GM12872 (cell line): ENCODE data around the gene TET1.

Source experiments
- CTCF ChIP-seq: IDR thresholded peaks from 3 replicates; pipeline ENCODE4 v1.5.1; 2011; ENCODE audit warnings: low read depth, mild to moderate bottlenecking, low read length, moderate library complexity; ENCODE audit not compliant: insufficient read depth

The TET1 gene

DNA sequence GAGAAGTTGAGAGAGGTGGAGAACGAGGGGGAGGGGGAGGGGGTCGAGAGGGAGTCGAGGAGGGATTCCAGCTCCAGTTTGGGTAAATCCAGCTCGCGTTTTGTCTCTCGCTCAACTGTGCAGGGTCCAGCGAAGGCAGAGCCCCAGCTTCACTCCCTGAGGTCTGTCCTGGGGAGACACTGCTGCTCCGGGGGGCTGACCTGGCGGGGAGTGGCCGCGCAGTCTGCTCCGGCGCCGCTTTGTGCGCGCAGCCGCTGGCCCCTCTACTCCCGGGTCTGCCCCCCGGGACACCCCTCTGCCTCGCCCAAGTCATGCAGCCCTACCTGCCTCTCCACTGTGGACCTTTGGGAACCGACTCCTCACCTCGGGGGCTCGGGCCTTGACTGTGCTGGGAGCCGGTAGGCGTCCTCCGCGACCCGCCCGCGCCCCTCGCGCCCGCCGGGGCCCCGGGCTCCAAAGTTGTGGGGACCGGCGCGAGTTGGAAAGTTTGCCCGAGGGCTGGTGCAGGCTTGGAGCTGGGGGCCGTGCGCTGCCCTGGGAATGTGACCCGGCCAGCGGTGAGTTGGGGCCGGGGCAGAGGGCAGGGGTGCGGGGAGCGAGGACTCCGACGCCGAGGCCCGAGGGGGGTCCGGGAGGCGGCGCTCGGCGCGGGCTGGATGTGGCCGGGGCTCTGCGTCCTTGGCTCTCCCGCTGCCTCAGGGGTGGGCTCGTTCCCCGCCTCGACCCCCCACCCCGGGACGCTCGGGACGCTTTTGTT is at the start of gene TET1:
TET1 (plus strand) TSS at position 152 of the 757 bp plus-strand sequence. CDS start 12,002 bp downstream, outside the sequence.
- TF ChIP-seq CTCF = no peak

- no peak for TF ChIP-seq CTCF
Measured at GRCh38 chr10:68516766-68517165, 43.4 kb upstream of the TET1 start.

- TF ChIP-seq CTCF = no peak
Measured at GRCh38 chr10:68517188-68517587, 42.9 kb upstream of the TET1 start.

DNA sequence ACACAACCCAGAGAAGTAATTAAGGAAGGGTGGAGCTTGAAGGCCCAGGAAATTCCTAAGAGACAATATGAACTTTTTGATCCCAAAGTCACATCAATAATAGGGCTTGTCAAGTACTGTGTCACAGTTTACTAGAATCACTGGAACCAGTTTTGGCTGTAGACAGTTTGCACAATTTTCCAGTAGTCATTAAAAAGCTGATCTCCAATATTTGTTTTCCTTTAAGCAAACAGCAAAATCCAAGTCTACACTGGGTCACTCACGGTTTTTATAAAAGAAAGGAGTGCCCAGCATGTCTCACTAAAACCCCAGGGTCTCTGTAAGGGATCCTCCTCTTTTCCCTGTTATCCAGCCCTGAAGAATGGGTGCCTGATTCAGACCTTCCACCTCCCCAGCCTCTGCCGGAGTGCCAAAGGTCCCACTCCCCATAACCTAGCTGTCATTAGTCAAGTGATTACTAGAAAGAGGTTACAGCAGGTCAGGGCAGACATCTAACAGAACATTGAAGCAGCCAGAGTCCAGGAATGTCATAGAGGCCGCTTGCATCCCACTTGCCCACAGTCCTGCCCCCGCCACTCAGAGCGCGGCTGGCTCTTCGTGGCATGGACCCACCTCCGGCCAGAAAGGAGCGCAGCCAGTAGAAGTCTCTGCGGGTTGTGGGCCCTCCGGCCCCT is 33.4 kb upstream of the TET1 start:
- TF ChIP-seq CTCF = no peak

DNA sequence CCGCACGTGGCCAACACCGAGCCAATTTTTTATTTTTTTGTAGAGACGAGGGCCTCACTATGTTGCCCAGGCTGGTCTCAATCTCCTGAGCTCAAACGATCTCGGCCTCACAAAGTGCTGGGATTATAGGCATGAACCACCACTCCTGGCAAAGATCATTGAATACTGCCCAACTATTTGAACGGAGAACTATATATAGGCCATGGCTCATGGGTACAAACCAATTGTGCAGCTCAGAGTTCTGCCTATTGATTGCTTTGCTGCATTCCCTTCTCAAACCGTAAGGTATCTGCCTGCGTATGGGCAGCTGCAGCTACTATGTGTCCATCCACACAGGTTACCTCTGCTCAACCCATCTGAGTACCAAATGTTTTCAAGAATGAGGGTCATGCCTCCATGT is 23.2 kb upstream of the TET1 start:
- no peak for TF ChIP-seq CTCF

GRCh38 chr10:68537796-68538195 is 22.3 kb upstream of the TET1 start:
- no peak for TF ChIP-seq CTCF

DNA sequence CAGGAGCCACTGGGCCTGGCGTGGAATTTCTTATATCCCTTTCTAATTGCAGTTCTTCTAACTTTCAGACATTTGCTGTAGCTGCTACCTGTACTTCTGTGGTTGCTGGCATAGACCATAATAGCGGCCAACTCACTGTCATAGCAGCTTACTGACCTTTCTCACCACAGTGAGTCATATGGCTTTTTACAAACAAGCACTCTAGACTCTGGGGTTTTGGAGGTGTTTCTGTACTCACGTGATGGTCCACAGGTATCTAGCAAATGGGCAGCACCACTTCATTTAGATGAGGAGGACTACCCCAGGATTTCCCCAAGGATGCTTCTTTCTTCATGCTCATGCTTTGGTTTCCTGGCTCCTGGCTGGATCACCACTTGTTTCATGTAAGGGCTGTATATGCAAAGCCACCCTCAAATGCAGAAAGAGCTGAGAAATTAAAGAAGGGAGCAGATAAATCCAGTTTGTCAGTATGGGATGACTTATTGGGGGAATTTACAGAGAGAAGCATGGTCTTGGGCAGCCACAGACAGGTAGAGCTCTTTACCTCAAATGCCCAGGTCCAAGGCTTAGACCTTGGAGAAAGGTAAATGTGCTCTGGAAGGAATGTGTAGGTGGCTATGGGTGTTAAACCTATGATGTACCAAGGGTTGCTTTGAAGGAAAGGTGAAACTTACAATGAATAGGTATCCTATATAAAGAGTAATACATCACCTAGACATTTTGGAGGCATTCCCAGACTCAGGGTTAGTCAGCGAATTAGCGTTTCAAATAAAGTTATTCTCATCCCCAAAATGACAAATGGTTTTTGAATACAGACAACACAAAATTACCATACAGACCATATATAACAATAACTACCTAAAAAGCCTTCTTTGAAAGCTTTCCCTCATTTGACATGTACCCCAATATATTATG is 16.9 kb upstream of the TET1 start:
- no peak for TF ChIP-seq CTCF
